ENCODE measurements around the gene PSD2.

The PSD2 gene

DNA sequence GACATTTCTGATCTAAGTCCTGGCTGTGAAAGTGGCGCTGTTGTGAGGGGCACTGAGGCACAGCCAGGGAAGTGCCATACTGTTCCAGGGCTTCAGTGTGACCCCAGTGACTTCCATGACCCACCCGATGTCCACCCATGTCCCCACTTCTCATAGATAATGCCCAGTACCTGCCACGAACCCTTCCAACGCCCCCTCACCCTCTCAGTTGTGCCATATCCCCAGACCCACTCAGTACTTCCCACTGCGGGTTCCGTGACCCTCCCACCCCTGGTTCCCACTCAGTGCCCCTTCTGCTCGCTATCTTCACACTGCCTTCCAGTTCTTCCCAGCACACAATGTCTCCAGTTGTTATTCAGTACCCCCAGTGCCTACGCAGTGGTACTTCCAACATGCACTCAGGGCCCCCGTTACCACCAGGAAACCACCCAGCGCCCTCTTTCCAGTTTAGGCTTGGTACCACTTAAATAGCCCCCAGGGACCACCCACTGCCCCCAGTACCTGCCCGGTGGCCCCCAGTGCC, 30.7 kb upstream of the PSD2 start:
- TF ChIP-seq FOXP2 (optimal IDR thresholded peaks at IDR 0.05; ENCODE audit: borderline replicate concordance, extremely low read depth, extremely low read length, insufficient read depth) = no peak

DNA sequence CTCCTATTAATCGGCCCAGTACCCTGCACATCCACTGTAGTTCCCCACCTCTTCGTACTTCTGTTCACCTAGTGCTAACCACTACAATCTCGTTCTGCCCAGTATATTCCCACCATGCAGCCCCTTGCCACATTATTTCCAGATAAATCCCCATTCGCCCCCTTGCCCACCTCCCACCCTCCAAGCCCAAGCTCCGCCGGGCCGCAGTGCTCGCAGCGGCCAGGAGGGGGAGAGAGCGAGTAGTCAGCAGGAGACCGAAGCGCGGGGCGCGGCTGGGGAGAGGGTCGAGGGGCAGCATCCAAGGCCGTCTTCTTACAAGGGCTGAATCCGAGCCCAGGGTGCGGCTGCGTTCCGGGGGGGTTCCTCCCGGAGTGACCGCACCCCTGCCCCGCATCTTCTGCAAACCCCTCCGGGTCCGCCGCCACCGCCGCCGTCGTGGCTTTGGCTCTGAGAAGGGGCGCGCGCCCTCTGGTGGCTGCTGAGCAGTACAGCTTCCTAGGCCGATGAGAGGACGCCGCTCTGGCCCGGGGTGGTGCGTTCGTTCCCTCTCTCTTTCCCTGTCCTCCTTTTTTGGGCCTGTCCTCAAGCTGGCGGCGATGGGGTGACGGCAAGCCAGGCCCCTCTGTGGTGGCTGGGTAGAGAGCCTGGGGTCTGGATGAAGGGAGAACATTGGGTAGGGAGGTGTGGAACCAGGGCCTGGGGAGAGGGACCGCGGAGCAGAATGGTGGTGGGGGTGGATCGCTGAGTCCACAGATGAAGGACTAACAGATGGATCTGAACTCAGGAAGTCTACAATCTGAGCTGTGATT, 30.0 kb upstream of the PSD2 start:
- no peak for TF ChIP-seq TAF1 (IDR thresholded peaks at IDR 0.05; ENCODE audit: borderline replicate concordance, insufficient read depth, low read length)
- no peak for TF ChIP-seq FOXP2 (optimal IDR thresholded peaks at IDR 0.05; ENCODE audit: borderline replicate concordance, extremely low read depth, extremely low read length, insufficient read depth)
- TF ChIP-seq REST (IDR thresholded peaks at IDR 0.05; ENCODE audit: insufficient read depth in 1 of 2, low read depth in 2 of 2, low read length in 2 of 2) = no peak
- no peak for TF ChIP-seq SIN3A (IDR thresholded peaks at IDR 0.05; ENCODE audit: borderline replicate concordance, insufficient read depth, low read length)
- no peak for TF ChIP-seq POLR2AphosphoS5 (IDR thresholded peaks at IDR 0.05; ENCODE audit: low read depth, low read length)

- TF ChIP-seq POLR2AphosphoS5 (IDR thresholded peaks at IDR 0.05; ENCODE audit: low read depth, low read length) = no peak
- TF ChIP-seq REST (IDR thresholded peaks at IDR 0.05; ENCODE audit: insufficient read depth in 1 of 2, low read depth in 2 of 2, low read length in 2 of 2) = no peak
- TF ChIP-seq TAF1 (IDR thresholded peaks at IDR 0.05; ENCODE audit: borderline replicate concordance, insufficient read depth, low read length) = no peak
- TF ChIP-seq SIN3A (IDR thresholded peaks at IDR 0.05; ENCODE audit: borderline replicate concordance, insufficient read depth, low read length) = no peak
- no peak for TF ChIP-seq FOXP2 (optimal IDR thresholded peaks at IDR 0.05; ENCODE audit: borderline replicate concordance, extremely low read depth, extremely low read length, insufficient read depth)
These were observed 27.6 kb upstream of the PSD2 start for GRCh38 chr5:139767960-139768359.

- TF ChIP-seq FOXP2 (optimal IDR thresholded peaks at IDR 0.05; ENCODE audit: borderline replicate concordance, extremely low read depth, extremely low read length, insufficient read depth) = no peak
- no peak for TF ChIP-seq SIN3A (IDR thresholded peaks at IDR 0.05; ENCODE audit: borderline replicate concordance, insufficient read depth, low read length)
- no peak for TF ChIP-seq REST (IDR thresholded peaks at IDR 0.05; ENCODE audit: insufficient read depth in 1 of 2, low read depth in 2 of 2, low read length in 2 of 2)
- TF ChIP-seq POLR2AphosphoS5 (IDR thresholded peaks at IDR 0.05; ENCODE audit: low read depth, low read length) = no peak
- TF ChIP-seq TAF1 (IDR thresholded peaks at IDR 0.05; ENCODE audit: borderline replicate concordance, insufficient read depth, low read length) = no peak
These were observed 26.7 kb upstream of the PSD2 start for GRCh38 chr5:139768807-139769465.

DNA sequence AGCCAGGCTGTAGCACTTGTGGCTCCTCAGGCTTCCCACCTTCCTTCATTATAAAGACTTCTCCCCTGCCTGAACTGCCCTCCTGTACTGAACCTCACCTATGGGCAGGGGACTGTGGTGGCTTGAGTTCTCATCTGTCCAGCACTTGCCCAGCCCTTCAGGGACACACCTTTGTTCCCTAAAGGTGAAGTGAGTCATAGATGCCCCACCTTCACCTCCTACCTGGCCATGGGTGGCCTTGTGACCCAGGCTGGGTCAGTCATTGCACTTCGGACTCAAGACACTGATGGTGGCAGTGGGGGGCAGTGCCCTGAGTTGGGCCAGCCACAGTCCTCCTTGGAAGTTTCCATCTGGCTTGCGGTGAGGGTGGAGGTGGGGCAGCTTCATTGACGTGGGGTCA, 26.1 kb upstream of the PSD2 start:
- TF ChIP-seq POLR2AphosphoS5 (IDR thresholded peaks at IDR 0.05; ENCODE audit: low read depth, low read length) (no peak), TAF1 (IDR thresholded peaks at IDR 0.05; ENCODE audit: borderline replicate concordance, insufficient read depth, low read length) (no peak), REST (IDR thresholded peaks at IDR 0.05; ENCODE audit: insufficient read depth in 1 of 2, low read depth in 2 of 2, low read length in 2 of 2) (no peak)
